IMR-90 (cell line): ENCODE measurements around the gene CHCHD2. TPM values are rescaled to one million over a fixed set of nuclear protein-coding genes. Genes with fewer than 3 reads are reported as not detected.

ENCODE experiments used
- ATAC-seq: fragments of 200-7000 bp; cut with Tn5 transposase; 2 replicates; pipeline ENCODE4 v1.9.1; 2020; ENCODE audit warnings: low read depth, mild to moderate bottlenecking, moderate library complexity
- BruUV-seq: library from RNA; stranded (reverse); fragments of 400-500 nt; replicated peaks from 2 replicates; lab custom pipeline; 2021; lab: Mats Ljungman, UMichigan
- CTCF ChIA-PET: fragments of 300-600 bp; formaldehyde crosslinking; extraction: SDS; loops from one replicate; lab custom pipeline; 2021; ENCODE audit warnings: antibody characterized with exemption; lab: Yijun Ruan, JAX
- POLR2A ChIA-PET: fragments of 300-600 bp; sonication (Branson Sonifier 250); formaldehyde crosslinking; loops from one replicate; lab custom pipeline; 2022; ENCODE audit warnings: antibody characterized with exemption; ENCODE audit not compliant: unreplicated experiment; lab: Charles Lee
- DNase-seq: peaks from one replicate; pipeline ENCODE4 v3.0.0; 2013
- H2AFZ ChIP-seq: replicated peaks from 2 replicates; pipeline ENCODE3; 2013; ENCODE audit warnings: low read length, mild to moderate bottlenecking; ENCODE audit not compliant: poor library complexity
- H2AK5ac ChIP-seq: 2 replicates; pipeline ENCODE4 v1.6.1; 2013; ENCODE audit warnings: low read depth, low read length, inconsistent platforms
- H2AK9ac ChIP-seq: replicated peaks from 2 replicates; pipeline ENCODE3; 2013; ENCODE audit warnings: mild to moderate bottlenecking, low read depth, low read length, moderate library complexity; ENCODE audit not compliant: poor library complexity
- H2BK120ac ChIP-seq: 2 replicates; pipeline ENCODE4 v1.6.1; 2013; ENCODE audit warnings: low read depth, low read length, inconsistent platforms
- H2BK15ac ChIP-seq: 3 replicates; pipeline ENCODE4 v1.6.1; 2013; ENCODE audit warnings: low read depth, low read length, inconsistent platforms
- H2BK20ac ChIP-seq: 2 replicates; pipeline ENCODE4 v1.6.1; 2013; ENCODE audit warnings: low read depth, mild to moderate bottlenecking, inconsistent platforms, low read length, moderate library complexity
- H2BK5ac ChIP-seq: 2 replicates; pipeline ENCODE4 v1.6.1; 2013; ENCODE audit warnings: mild to moderate bottlenecking, low read depth, low read length, inconsistent platforms; ENCODE audit not compliant: poor library complexity, severe bottlenecking
- H3K14ac ChIP-seq: replicated peaks from 2 replicates; pipeline ENCODE4 v1.6.1; 2013; ENCODE audit warnings: low read depth, low read length, inconsistent platforms
- H3K18ac ChIP-seq: 2 replicates; pipeline ENCODE4 v1.6.1; 2013; ENCODE audit warnings: low read depth, low read length, control low read depth
- H3K23ac ChIP-seq: 2 replicates; pipeline ENCODE4 v1.6.1; 2013; ENCODE audit warnings: low read depth, low read length, inconsistent platforms
- H3K27ac ChIP-seq: 2 replicates; pipeline ENCODE4 v1.5.1; 2013; ENCODE audit warnings: mild to moderate bottlenecking, control low read depth, low read length; ENCODE audit not compliant: insufficient read depth
- H3K27me3 ChIP-seq: 2 replicates; pipeline ENCODE4 v1.6.1; 2013; ENCODE audit warnings: low read length; ENCODE audit not compliant: control insufficient read depth, insufficient read depth
- H3K36me3 ChIP-seq: 2 replicates; pipeline ENCODE4 v1.6.1; 2013; ENCODE audit warnings: low read length, mixed read lengths; ENCODE audit not compliant: control insufficient read depth, insufficient read depth
- H3K4ac ChIP-seq: 2 replicates; pipeline ENCODE4 v1.6.1; 2013; ENCODE audit warnings: low read depth, low read length, inconsistent platforms
- H3K4me1 ChIP-seq: 2 replicates; pipeline ENCODE4 v1.6.1; 2013; ENCODE audit warnings: low read length, mixed read lengths; ENCODE audit not compliant: control insufficient read depth, insufficient read depth
- H3K4me2 ChIP-seq: 2 replicates; pipeline ENCODE4 v1.6.1; 2013; ENCODE audit warnings: low read depth, mild to moderate bottlenecking, control low read depth, low read length, moderate library complexity
- H3K4me3 ChIP-seq: 2 replicates; pipeline ENCODE4 v1.5.1; 2013; ENCODE audit warnings: low read depth, mild to moderate bottlenecking, control low read depth, low read length, moderate library complexity; ENCODE audit not compliant: insufficient read depth
- H3K56ac ChIP-seq: 2 replicates; pipeline ENCODE4 v1.6.1; 2013; ENCODE audit warnings: low read length, inconsistent platforms; ENCODE audit not compliant: insufficient read depth; ENCODE audit errors: extremely low read depth
- H3K79me1 ChIP-seq, 2 experiments: 2 replicates each; pipeline ENCODE4 v1.6.1; 2013; ENCODE audit warnings: low read length in 2 of 2, inconsistent platforms in 1 of 2, low read depth in 1 of 2
- H3K9ac ChIP-seq: 2 replicates; pipeline ENCODE4 v1.6.1; 2013; ENCODE audit warnings: low read depth, low read length, control low read depth
- H3K9me1 ChIP-seq: 2 replicates; pipeline ENCODE4 v1.6.1; 2013; ENCODE audit warnings: low read length, inconsistent platforms; ENCODE audit not compliant: insufficient read depth
- H3K9me3 ChIP-seq: 2 replicates; pipeline ENCODE4 v1.6.1; 2013; ENCODE audit warnings: low read length; ENCODE audit not compliant: control insufficient read depth, insufficient read depth
- H4K20me1 ChIP-seq: 2 replicates; pipeline ENCODE4 v1.6.1; 2013; ENCODE audit warnings: low read length, inconsistent platforms; ENCODE audit not compliant: insufficient read depth
- H4K5ac ChIP-seq: 2 replicates; pipeline ENCODE4 v1.6.1; 2013; ENCODE audit warnings: mild to moderate bottlenecking, low read depth, low read length, control low read depth
- H4K8ac ChIP-seq, 2 experiments: 2 replicates each; pipeline ENCODE4 v1.6.1; 2013; ENCODE audit warnings: low read depth in 2 of 2, low read length in 2 of 2, control low read depth in 1 of 2, inconsistent platforms in 1 of 2
- H4K91ac ChIP-seq: 2 replicates; pipeline ENCODE4 v1.6.1; 2013; ENCODE audit warnings: low read depth, low read length, inconsistent platforms; ENCODE audit not compliant: insufficient read depth
- BHLHE40 ChIP-seq: fragments of 150-350 bp; IDR thresholded peaks from 2 replicates; pipeline ENCODE4 v1.6.1; 2016; ENCODE audit warnings: mild to moderate bottlenecking, low read depth, low read length
- CEBPB ChIP-seq: IDR thresholded peaks from 2 replicates; pipeline ENCODE4 v1.6.1; 2012; ENCODE audit warnings: low read depth, low read length, improper control_type of control experiment
- CHD1 ChIP-seq: IDR thresholded peaks from 2 replicates; pipeline ENCODE4 v1.6.1; 2012; ENCODE audit warnings: low read depth, low read length, improper control_type of control experiment
- FOS ChIP-seq: fragments of 150-350 bp; IDR thresholded peaks from 2 replicates; pipeline ENCODE4 v1.6.1; 2016; ENCODE audit warnings: low read depth, low read length
- MAFK ChIP-seq: IDR thresholded peaks from 2 replicates; pipeline ENCODE4 v1.6.1; 2012; ENCODE audit warnings: low read depth, low read length, improper control_type of control experiment
- MAZ ChIP-seq: IDR thresholded peaks from 2 replicates; pipeline ENCODE4 v1.6.1; 2012; ENCODE audit warnings: low read depth, mild to moderate bottlenecking, low read length, improper control_type of control experiment, moderate library complexity, borderline replicate concordance
- MXI1 ChIP-seq: IDR thresholded peaks from 2 replicates; pipeline ENCODE4 v1.6.1; 2012; ENCODE audit warnings: low read depth, mild to moderate bottlenecking, low read length, moderate library complexity, borderline replicate concordance
- NFE2L2 ChIP-seq: fragments of 150-350 bp; IDR thresholded peaks from 2 replicates; pipeline ENCODE4 v1.6.1; 2016; ENCODE audit warnings: low read depth, mild to moderate bottlenecking, low read length
- POLR2A ChIP-seq: IDR thresholded peaks from 2 replicates; pipeline ENCODE4 v1.6.1; 2012; ENCODE audit warnings: mild to moderate bottlenecking, low read depth, low read length
- RAD21 ChIP-seq: IDR thresholded peaks from 2 replicates; pipeline ENCODE4 v1.6.1; 2012; ENCODE audit warnings: low read length, improper control_type of control experiment
- RCOR1 ChIP-seq: IDR thresholded peaks from 2 replicates; pipeline ENCODE4 v1.6.1; 2012; ENCODE audit warnings: mild to moderate bottlenecking, low read length, improper control_type of control experiment; ENCODE audit not compliant: insufficient replicate concordance
- RFX5 ChIP-seq: IDR thresholded peaks from 2 replicates; pipeline ENCODE4 v1.8.0; 2012; ENCODE audit warnings: low read depth, mild to moderate bottlenecking, low read length, moderate library complexity
- SMC3 ChIP-seq: fragments of 150-350 bp; IDR thresholded peaks from 2 replicates; pipeline ENCODE4 v1.6.1; 2016; ENCODE audit warnings: low read depth, mild to moderate bottlenecking, antibody characterized with exemption, low read length, moderate library complexity
- USF2 ChIP-seq: fragments of 150-350 bp; IDR thresholded peaks from 2 replicates; pipeline ENCODE4 v1.6.1; 2017; ENCODE audit warnings: mild to moderate bottlenecking, antibody characterized with exemption, low read length, low read depth
- whole genome bisulfite sequencing, 2 experiments: methylation state at CpG; one replicate each; pipeline versions ENCODE4 v1.1.5 to v1.1.7; 2013; ENCODE audit warnings: missing lambda C conversion rate in 2 of 2; ENCODE audit not compliant: insufficient read length in 1 of 2; ENCODE audit errors: extremely low coverage in 2 of 2; 5-methylcytosine and 5-hydroxymethylcytosine counted together
- dilution Hi-C: fragments of 300-500 bp; cut with HindIII; formaldehyde crosslinking; loops from one replicate; pipeline ENCODE4 v1.14.3; 2018; ENCODE audit warnings: low sequenced_read_pairs; ENCODE audit not compliant: unreplicated experiment
- in situ Hi-C: fragments of 300-500 bp; cut with MboI; formaldehyde crosslinking; loops from 3 replicates; pipeline ENCODE4 v1.14.3; 2019; ENCODE audit warnings: low sequenced_read_pairs, inconsistent platforms, mixed read lengths
- intact Hi-C: fragments of 100-400 bp; cut with micrococcal nuclease; formaldehyde crosslinking; loops from 2 replicates; pipeline ENCODE4 v1.10.0; 2022
- polyA plus RNA-seq, 3 experiments: library from polyadenylated mRNA; depleted of rRNA; stranded (reverse); fragments of >200 nt; gene quantifications; 2 replicates each; pipeline ENCODE4 v1.2.3, GENCODE V29; 2012; ENCODE audit warnings: low replicate concordance in 1 of 3
- total RNA-seq: library from RNA; depleted of rRNA; stranded (reverse); fragments of >200 nt; gene quantifications from 2 replicates; pipeline ENCODE4 v1.2.3, GENCODE V29; 2012
- TF ChIP-seq, protein P1 (sequence below): conservative IDR thresholded peaks from 2 replicates; pipeline ENCODE4 v1.5.1; 2012; ENCODE audit warnings: mild to moderate bottlenecking, low read depth, low read length, improper control_type of control experiment
- TF ChIP-seq, protein P2 (sequence below): fragments of 150-350 bp; IDR thresholded peaks from 2 replicates; pipeline ENCODE4 v1.6.1; 2016; ENCODE audit warnings: low read depth, mild to moderate bottlenecking, low read length, moderate library complexity, borderline replicate concordance

The CHCHD2 gene
- total and polyA plus RNA-seq, 2 of the 4 experiments (the other 2 are of a cell fraction), result 423 to 522 TPM

GRCh38 chr7:56086761-56087160, 19.5 kb downstream of the CHCHD2 start:
- POLR2A ChIA-PET, result no interaction called here
- Histone ChIP-seq H3K9ac (no peak overlapping the region), H2BK20ac (no peak overlapping the region), H4K8ac (no peak overlapping the region), H4K5ac (no peak overlapping the region), H2AK5ac (no peak overlapping the region), H3K27me3 (no peaks in the 10 kb centered on the region), H3K56ac (no peak overlapping the region), H4K20me1 (no peaks in the 10 kb centered on the region), H3K4me3 (no peak overlapping the region), H4K91ac (no peak overlapping the region), H2BK15ac (no peak overlapping the region), H3K4ac (no peak overlapping the region), H2AK9ac (no peak overlapping the region), H3K27ac (no peak overlapping the region), H3K79me1 (0 out of 4 replicates have a peak, but pooled peaks cover 0 to 3% of the 10 kb centered on the region in 2 experiments), H3K18ac (no peak overlapping the region), H3K4me2 (no peak overlapping the region), H3K14ac (no peak overlapping the region), H3K36me3 (peaks cover 15% of the 10 kb centered on the region; the same call in 1 of the 2 replicates), H3K9me3 (no peaks in the 10 kb centered on the region), H3K23ac (no peak overlapping the region), H3K4me1 (no peaks in the 10 kb centered on the region; the same call in 1 of the 2 replicates), H2BK120ac (no peak overlapping the region), H3K9me1 (0 out of 2 replicates have a peak, but pooled peaks cover 3% of the 10 kb centered on the region), H2AFZ (no peak overlapping the region), H2BK5ac (no peak overlapping the region)
- DNase-seq (no peak), ATAC-seq (no peak)
- TF ChIP-seq BHLHE40, result no peak
- TF ChIP-seq SMC3, result no peak
- TF ChIP-seq, protein P1, sequence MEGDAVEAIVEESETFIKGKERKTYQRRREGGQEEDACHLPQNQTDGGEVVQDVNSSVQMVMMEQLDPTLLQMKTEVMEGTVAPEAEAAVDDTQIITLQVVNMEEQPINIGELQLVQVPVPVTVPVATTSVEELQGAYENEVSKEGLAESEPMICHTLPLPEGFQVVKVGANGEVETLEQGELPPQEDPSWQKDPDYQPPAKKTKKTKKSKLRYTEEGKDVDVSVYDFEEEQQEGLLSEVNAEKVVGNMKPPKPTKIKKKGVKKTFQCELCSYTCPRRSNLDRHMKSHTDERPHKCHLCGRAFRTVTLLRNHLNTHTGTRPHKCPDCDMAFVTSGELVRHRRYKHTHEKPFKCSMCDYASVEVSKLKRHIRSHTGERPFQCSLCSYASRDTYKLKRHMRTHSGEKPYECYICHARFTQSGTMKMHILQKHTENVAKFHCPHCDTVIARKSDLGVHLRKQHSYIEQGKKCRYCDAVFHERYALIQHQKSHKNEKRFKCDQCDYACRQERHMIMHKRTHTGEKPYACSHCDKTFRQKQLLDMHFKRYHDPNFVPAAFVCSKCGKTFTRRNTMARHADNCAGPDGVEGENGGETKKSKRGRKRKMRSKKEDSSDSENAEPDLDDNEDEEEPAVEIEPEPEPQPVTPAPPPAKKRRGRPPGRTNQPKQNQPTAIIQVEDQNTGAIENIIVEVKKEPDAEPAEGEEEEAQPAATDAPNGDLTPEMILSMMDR, result no peak
- no peak for TF ChIP-seq USF2
- no peak for TF ChIP-seq FOS
- TF ChIP-seq MAZ, result no peak
- TF ChIP-seq CEBPB, result no peak
- TF ChIP-seq, protein P2, sequence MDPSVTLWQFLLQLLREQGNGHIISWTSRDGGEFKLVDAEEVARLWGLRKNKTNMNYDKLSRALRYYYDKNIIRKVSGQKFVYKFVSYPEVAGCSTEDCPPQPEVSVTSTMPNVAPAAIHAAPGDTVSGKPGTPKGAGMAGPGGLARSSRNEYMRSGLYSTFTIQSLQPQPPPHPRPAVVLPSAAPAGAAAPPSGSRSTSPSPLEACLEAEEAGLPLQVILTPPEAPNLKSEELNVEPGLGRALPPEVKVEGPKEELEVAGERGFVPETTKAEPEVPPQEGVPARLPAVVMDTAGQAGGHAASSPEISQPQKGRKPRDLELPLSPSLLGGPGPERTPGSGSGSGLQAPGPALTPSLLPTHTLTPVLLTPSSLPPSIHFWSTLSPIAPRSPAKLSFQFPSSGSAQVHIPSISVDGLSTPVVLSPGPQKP, result no peak
- no peak for TF ChIP-seq MAFK
- no peak for TF ChIP-seq MXI1
- TF ChIP-seq POLR2A, result no peak
- no peak for TF ChIP-seq RFX5
- TF ChIP-seq RAD21, result no peak
- TF ChIP-seq CHD1, result no peak
- no peak for TF ChIP-seq NFE2L2
- TF ChIP-seq RCOR1, result no peak
- BruUV-seq, result no TSS peak
- dilution Hi-C loops, result no loop called here
- CTCF ChIA-PET, result no interaction called here
- intact Hi-C loops, result no loop called here
- in situ Hi-C loops, result loop anchor here (25.0 kb wide), 2 partner anchors 799 to 1324 kb away; partner anchors contain the start of gene SEC61G
- WGBS, 2 experiments, result 100% methylated on average over 1 of the region's 7 CpGs; no CpG with 5 or more reads in 1 of the 2 experiments
